ENCODE data around the gene GPR132.
"Not testable (repeated sequence)": the region's sequence is repeated elsewhere in the genome, so short reads cannot be mapped to it uniquely, and the experiment has no call there.

Gene GPR132

DNA sequence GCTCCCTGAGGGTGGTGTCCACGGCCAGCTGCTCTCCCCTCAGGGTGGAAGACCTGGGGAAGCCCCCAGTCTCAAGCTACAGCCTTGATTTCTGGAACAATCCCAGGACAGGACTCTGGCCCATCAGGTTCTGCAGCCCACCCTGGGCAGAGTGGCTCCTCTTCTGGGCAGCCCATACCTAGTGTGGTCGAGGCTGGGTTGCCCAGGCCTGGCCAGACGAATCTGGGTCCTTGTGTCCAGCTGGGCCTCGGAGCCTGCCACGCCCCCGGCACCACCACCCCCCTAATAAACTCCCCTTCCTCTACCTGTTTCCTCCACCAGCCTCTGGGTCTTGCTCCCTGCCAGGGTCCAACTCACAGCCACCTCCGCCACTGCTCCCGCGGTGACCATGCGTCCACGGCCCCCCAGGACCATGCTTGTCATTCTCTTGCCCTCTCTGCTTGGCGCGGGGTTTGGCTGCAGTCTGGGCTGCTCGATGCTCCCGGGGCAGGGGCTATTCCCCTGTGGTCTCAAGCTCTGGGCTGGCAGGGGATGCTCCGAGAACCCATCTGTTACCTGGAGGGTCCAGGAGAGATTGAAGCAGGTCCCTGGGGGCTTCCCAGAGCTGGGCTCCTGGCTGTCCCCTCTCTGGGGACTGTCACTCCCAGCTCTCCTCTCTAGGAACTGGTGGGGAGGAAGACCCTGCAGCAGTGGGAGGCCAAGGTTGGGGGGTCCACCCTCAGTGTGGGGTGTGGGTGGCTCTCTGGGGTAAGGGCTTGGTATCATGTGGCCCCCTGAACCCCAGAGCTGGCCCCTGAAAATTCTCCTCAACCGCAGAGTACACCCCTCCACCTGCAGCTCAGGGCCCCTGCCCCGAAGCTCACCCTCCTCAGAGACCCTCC lies 8.7 kb upstream of the GPR132 start:
- no peak for DNase-seq

DNA sequence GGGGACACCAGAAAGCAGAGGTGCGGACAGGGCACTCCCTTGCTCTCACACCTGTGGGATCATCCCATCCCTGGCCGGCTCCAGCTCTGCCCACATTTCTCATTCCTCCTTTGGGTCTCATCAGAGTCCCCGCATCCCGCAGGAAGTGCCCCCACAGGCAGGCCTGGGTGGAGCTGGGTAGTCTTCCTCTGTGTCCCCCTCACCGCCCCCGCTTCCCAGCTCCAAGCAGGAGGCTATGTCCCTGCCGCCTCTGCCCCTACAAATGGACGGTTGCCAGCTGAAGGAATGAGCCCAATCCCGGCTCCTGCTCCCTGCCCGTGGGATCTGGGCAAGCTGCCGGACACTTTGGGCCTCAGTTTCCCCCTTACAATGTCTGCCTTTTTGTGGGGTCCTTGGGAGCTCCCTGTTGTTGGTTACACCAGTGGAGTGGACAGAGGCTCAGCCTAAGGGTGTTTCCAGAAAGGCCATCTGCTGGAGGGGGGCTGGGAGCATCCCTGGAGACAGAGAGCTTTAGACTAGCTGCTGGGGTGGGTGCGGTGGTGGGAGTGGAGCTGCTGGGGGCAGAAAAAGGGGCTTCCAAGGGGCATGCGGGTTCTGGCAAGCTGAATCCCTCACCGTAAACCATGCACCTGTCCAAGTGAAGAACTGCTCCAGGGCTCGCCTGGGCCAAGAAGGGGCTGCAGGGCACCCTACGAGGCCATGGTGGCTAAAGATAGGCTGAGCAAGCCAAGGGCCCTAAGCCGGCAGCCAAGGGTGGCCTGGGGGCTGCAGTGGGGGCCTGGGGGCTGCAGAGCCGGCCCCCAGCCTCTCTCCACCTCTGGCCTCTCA lies 7.9 kb upstream of the GPR132 start:
- DNase-seq, result no peak

DNA sequence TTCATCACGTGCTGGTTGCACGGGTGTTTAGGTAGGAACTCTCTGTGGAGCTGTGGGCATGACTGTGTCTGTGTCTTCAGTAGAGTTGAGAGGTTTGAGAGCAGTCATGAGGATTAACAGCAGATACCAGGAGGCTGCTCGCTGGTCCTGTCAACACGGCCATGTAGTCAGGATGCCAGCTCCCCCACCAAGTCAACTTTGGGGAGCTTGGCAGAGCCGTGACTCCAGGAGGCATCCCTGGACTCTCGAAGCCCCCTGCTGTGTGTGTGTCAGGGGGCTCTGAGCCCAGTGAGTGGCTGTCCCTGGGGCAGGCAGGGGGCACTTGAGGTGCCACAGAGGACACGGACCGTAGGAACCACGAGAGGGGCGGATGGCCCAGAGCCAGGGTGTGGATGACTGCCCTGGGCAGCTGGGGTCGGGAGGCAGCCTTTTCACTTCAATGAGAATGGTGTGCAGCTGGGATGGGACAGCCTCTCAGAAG lies 7.2 kb upstream of the GPR132 start:
- no peak for DNase-seq

DNA sequence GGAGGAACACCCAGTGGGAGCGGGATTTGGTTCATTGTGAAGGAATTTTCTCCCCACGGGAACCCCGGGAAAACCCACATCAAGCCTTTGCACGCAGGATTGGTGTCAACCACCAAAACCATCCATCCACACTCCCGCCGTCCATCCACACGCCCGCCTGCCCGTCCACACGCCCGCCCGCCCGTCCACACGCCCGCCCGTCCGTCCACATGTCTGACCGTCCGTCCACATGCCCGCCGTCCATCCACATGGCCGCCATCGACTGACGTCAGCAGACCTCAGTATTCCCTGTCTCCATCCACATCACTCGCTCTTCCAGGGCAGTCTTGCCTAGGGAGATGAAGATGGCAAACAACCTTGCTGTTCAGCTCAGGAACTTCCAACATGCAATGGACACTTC lies 6.7 kb upstream of the GPR132 start:
- no peak for DNase-seq

DNA sequence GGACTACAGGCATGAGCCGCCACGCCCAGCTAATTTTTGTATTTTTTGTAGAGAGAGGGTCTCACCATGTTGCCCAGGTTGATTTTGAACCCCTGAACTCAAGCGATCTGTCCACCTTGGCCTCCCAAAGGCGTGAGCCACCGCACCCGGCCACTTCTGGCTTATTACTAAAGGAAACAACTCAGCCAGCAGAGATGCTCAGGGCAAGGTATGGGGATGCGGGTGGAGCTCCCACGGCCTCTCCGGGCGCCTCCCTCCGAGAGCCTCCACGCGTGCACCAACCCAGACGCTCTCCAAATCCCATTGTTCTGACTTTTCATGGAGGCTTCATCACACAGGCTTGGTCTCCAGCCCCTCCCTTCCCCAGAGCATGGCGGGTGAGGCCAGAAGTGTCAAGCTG lies 6.1 kb upstream of the GPR132 start:
- no peak for DNase-seq

DNA sequence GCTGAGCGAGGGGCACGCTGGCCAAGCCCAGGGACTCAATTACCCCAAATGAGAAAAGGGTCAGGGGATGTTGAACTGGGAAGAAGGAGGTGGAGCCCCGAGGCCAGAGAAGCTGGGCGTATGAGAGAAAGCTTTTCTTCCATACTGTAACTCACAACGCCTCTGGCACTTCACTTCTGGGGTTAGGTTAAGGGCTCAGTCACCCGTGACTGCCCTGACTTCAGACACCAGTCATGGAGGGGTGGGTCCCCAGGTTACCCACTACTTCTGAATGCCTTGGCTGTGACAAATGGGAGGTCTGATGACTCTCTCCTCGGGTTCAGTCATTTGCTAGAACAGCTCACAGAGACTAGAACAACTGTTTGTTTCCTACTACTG lies 5.5 kb upstream of the GPR132 start:
- DNase-seq, result no peak

DNA sequence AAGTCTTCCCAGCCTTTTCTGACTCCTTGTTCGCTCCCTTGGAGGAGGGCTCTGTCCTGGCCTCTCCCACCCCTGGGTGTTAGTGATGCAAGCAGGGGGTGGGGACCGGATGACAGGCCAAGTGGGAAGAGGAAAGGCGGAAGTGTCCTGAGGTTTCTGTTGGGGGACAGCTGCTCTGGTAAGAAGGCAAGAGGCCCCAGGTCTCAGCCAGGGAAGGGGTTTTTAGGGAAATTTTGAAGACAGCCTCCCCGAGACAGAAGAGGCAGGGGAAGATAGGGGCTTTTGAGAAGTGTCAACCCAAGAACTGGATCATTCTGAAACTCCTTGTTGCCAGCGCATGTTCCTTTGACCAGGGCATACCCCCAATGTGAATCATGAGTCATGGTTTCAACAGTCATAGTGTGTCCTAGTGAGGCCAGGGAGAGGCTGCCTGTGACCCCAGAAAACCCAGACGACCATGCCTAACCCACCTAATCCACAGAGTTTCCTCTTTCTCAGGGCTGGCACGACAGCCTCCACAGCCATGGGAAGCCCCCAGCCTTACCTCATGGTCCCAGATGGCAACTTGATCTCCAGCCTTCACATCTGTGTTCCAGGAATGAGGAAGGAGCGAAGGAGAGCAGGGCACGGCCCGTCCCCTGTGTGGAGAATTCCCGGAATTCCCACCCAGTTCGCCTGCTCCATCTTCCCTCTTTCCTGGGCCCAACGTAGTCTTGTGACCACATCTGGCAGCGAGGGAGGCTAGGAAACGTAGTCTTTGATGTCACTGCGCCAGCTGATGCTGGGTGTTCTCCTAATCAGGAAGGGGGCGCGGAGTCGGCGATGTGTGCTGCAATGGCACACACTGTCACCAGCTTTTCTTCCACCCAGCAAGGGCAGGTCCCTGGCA lies 4.9 kb upstream of the GPR132 start:
- DNase-seq, result no peak

DNA sequence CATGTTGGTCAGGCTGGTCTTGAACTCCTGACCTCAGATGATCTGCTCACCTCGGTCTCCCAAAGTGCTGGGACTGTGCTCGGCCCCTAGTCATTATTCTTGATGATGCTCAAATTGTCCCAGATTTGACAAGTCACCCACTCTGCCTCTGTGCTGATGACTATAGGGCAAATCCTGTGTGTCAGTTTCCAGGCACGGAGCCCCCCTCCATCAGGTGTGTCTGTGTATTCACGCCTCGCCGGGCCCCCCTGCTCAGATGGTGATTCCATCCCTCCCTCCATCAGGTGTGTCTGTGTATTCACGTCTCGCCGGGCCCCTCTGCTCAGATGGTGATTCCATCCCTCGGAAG lies 4.3 kb upstream of the GPR132 start:
- DNase-seq, result no peak

DNA sequence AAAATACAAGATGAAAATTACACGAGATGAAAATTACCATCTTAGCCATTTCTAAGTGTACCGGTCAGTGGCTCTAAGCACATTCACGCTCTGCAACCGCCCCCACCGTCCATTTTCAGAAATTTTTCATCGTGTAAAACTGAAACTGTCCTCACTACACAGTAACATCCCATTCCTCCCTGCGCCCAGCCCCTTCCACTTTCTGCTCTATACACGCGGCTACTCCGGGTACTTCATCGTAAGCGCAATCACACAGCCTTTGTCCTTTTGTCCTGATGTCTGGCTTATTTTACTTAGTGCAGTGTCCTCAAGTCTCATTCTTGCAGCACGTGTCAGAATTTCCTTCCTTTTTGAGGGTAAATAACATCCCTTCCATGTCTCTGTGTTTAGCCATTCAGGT lies 3.6 kb upstream of the GPR132 start:
- no peak for DNase-seq

DNA sequence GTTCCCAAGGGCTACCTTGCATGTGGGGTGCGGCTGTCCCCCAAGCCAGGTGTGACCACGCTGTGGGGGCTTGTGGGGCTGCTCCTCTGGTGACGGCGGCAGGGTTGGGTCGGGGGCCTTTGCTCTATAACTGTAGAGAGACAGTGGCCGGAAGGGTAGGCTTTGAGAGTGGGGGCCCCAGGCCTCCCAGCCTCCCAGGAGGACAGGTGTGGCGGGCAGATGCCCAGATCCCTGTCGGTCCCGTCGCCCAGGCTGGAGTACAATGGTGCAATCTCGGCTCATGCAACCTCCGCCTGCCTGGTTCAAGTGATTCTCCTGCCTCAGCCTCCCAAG lies 2.7 kb upstream of the GPR132 start:
- DNase-seq, result no peak

DNA sequence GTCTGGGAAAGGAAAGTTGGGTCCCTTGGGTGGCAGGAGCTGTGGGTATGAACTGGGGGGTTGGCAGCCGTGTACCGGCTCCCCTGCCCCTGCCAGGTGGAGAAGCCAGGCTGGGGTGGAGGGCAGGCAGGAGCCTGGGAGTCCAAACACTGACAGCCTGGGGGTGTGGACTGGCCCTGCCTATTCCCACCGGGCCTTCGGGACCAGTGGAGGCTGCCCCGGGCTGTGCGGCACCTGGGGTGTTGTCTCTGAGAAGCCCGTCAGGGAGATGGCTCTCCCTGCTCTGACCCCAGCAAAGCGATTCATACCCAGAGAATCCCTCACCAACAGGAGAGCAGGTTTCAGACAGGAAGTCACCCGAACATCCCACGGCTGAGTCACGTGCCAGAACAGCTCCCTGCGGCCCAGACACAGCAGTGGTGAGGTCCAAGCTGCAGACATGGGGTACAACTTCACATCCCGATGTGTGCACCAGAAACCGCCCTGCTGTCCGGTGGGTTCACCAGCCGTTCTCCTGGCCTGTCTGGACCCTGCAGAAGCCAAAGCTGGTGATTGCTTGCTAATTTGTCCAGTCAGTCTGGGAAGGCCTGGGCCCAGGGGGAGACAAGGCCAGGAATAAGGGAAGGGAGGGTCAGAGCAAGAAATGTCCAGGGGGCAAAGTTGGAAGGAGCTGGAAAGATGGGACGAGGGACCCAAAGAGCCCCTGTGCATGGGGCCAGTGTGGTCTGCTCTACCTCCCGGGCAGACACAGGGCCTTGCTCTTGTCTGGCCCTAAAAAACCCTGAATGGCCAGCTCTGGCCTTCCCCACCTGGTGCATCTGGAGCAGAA lies 2.1 kb upstream of the GPR132 start:
- no peak for DNase-seq

DNA sequence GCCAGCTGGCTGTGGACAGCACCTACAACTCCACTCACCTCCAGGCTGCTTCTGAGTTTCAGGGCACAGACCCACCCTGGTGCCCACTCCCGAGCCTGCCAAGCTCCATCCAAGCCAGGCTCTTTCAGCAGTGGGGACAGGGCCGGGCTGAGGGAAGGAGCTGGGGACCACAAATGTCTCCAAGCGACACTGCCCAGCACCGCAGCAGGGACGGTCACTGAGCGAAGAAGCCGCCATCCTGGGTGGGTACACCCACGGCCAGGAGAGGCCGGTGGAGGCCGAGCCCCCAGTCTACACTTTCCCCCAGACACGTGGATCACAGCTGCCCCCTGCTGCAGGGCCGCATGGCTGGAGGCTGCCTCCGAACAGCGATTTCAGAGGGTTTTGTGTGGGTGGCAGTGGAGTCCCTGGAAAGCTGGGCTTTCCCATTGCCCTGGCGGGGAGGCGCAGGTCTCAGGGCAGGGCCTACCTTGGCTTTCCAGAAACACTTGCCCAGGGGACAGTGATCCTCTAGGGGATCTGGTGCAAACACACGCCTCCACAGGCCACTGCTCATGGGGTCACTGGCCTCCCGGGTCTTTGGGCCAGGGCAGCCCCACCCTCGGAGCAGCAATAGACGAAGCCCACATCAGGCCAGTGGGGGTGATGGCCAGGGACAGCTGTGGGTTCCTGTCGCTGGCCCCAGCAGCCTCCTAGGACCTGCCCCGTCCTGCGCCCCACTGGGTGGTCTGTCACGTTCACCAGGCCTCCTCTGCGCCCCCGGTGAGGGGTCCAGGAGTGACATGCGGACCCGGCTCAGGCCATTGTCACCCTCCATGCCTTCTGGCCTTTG lies 1.2 kb upstream of the GPR132 start:
- DNase-seq, result no peak

DNA sequence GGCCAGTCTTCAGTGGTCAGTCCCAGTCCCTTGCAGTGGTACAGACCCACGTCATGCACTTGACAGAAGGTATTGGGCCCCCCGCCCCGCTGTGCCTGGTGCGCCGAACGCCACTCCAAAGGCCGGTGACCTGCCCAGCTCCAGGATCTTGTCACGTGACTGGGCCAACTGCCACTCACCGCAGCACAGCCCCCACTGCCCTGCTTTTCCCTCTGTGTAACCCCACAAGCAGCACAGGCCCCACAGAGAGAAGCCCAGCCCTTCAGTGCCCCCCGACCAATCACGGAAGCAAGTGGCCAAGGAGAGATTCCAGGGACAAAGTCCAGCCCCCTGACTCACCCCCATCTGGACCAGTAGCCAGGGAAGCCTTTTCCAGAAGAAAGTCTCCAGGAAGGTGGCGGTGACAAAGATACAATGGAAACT lies 498 bp downstream of the GPR132 start:
- no peak for DNase-seq

DNA sequence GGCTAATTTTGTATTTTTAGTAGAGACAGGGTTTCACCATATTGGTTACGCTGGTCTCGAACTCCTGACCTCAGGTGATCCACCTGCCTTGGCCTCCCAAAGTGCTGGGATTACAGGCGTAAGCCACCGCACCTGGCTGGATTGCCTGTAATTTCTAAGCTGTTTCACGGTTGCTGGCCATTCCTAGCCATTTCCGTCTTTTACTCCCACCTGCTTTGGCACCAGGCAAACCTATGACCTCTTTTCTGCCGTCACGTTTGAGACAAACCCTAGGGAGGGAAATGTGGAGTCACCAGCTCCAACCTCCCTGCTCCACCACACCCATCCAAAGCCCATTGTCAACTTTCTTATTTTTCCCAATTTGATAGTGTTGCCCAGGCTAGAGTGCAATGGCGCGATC lies 1.2 kb downstream of the GPR132 start:
- no peak for DNase-seq

DNA sequence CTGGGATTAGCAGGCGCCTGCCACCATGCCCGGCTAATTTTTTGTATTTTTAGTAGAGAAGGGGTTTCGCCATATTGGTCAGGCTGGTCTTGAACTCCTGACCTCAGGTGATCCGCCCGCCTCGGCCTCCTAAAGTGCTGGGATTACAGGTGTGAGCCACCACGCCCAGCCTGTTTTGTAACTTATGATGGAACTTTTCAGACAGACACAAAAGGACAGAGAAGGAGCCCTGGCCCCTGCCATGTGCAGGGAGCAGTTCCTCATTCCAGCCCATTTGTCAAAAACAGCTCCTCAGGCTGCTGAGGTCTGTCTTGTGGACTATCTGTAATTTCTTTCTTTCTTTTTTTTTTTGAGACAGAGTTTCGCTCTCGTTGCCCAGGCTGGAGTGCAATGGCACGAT lies 1.7 kb downstream of the GPR132 start:
- DNase-seq, result not testable (repeated sequence)

DNA sequence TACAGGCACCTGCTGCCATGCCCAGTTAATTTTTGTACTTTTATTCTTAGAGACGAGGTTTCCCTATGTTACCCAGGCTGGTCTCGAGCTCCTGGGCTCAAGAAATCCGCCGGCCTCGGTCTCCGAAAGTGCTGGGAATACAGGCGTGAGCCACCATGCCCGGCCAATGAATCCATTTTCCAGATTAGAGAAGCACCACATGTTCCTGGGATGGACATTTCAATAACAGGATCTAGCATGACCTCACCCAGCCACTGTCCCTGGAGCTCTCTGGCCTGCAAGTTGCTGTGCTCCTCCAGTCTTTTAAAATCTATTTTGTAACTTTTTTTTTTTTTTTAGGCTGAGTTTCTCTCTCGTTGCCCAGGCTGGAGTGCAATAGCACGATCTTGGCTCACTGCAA lies 2.2 kb downstream of the GPR132 start:
- DNase-seq, result no peak

DNA sequence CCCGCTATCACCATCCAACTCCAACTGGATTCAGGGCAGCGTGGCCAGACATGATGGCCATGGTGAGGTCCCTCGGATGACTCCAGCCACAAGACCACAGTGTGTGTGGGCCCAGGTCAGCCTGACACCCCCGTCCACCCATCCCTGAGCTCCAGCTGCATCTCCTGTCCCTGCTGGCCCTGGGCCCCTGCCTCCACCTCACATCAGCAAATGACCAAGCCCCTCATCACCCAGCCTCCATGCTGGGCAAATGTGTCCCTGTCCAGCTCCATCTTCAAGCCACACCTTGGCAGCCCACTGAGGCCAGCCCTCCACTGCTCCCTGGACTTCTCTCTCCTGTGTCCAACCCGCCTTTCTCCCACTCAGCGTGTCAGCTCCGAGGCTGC lies 3.2 kb downstream of the GPR132 start:
- DNase-seq, result no peak

DNA sequence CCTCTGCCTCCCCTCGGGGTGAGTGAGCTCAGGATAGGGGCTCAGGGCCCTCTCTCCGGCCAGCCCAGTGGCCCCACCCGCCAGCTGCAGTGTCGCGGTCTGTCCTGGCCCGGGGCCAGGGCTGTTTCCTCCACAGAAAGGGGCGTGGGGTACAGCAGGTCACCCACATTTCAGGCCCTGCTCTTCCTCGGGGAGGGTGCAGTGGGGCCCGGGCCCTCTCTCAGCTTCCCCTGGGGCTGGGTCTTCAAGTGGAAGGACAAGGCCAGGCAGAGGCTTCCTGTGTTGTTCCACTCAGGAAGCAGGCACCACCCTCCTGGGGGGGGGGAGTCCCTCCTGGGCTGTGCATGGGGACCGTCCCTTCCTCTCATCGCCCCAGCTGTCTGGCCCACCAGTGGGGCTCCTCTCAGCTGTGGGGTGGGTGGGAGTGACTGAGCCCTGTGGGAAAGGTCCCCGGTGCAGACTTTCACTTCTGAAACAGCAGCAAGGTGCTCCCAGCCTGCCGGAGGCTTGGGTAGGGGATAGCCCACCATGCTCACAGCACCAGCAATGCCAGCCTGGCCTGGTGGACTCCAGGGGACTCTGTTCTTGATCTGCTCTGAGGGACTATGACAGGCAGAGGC lies 3.7 kb downstream of the GPR132 start:
- DNase-seq, result no peak

DNA sequence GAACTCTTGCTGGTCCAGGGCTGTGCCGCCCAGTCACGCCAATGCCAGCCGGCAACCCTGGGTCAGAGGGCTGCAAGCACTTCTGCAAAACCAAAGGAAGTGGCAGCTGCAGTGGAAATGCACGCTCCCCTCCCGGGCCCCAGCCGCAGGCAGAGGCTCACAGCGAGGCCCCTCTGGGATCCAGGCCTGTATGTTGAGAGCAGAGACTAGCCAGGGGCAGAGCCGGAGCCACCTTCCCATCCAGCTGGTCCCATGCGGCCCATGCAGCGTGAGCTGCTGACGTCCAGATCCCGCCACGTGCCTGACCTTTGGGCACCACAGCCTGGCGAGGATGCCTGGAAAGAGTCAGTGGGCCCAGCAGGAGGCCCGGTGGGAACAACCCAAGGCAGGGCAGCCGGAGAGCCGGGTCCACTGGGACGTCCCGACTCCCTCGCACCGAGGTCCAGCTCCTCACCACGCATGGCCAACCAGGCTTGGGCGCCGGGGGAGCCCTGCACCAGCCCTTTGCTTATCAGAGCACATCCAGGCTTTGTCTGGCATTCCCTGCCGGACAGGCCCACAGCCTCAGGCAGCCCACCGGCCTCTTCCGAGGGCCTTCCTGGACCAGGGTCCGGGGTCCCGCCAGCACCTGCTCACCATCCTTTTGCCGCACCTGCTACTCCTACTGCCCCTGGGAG lies 4.3 kb downstream of the GPR132 start:
- no peak for DNase-seq

DNA sequence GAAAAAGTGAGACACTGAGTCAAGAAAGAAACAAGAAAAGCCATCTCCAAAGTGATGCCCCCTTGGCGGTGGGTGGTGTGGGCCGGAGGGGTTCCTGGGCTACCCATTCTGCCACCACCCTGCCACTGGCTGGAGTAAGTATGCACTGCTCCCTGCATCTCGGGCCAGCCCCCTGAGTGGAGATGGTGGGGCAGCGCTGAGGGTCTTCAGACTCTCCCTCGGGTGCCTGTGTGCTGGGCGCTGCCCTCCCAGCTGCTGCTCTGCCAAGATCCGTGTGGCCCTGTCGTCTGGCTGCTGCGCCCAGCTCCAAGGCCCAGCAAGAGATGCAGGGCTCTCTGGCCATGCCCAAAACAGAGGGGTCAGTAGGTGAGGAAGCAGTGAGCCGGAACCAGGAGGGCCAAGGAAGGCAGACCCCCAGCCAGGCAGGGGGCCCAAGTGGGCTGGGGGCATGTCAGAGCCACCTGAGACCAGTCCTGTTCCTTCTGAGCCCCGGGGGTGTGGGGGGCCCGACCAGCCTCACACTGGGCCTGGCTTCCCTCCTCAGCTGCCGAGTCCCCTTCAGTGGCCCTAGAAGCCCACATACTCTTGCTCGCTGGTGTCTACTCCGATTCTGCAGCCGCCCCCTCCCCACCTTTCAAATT lies 5.2 kb downstream of the GPR132 start:
- no peak for DNase-seq
